HS-5 (cell line): ENCODE measurements around the gene IL17RB.
A peak's percentile ranks its signal among the peaks of the same experiment; 100 is the strongest.

Experiments
- DNase-seq: peaks from one replicate; pipeline ENCODE4 v3.0.0-alpha.2; 2012; ENCODE audit warnings: low read depth

The IL17RB gene

GRCh38 chr3:53863145-53863544, 16.8 kb downstream of the IL17RB start:
- DNase-seq: no peak

DNA sequence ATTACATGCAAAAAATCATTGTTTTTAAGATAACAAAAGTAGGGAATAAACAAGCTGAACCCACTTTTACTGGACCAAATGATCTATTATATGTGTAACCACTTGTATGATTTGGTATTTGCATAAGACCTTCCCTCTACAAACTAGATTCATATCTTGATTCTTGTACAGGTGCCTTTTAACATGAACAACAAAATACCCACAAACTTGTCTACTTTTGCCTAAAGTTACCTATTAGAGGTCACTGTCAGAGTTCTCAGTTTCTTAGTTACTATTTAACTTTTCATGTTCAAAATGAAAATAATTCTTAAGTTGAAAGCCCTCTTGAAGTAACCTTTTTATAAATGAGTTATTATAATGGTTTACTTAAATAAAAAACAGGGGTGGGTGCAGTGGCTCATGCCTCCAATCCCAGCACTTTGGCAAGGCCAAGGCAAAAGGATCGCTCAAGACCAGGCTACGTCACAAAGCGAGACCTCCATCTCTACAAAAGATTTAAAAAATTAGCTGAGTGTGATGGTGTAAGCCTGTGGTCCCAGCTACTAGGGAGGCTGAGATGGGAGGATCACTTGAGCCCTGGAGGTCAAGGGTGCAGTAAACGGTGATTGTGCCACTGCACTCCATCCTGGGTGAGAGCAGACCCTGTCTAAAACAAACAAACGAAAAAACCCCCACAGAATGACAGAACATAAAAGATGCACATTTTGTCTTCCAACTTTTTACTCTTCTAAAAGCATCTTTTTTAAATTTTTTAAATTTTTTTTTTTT, 19.5 kb downstream of the IL17RB start:
- DNase-seq: no peak

- DNase-seq: no peak
Observed at GRCh38 chr3:53880396-53881345, 34.3 kb downstream of the IL17RB start.

GRCh38 chr3:53881691-53882593, 35.6 kb downstream of the IL17RB start, which contains the start of gene ACTR8:
TSS of gene ACTR8 (minus strand) at chr3:53882152. CDS start at chr3:53882101, 51 bp downstream.
- no peak for DNase-seq

- DNase-seq: no peak
Observed at GRCh38 chr3:53883008-53883407, 36.6 kb downstream of the IL17RB start.

- DNase-seq: no peak
Observed at GRCh38 chr3:53884623-53885022, 38.3 kb downstream of the IL17RB start.

GRCh38 chr3:53885239-53885638, 38.9 kb downstream of the IL17RB start:
- DNase-seq: no peak

- no peak for DNase-seq
Observed at GRCh38 chr3:53887446-53887845, 41.1 kb downstream of the IL17RB start.

- no peak for DNase-seq
Observed at GRCh38 chr3:53888232-53888631, 41.9 kb downstream of the IL17RB start.

- no peak for DNase-seq
Observed at GRCh38 chr3:53890726-53891475, 44.5 kb downstream of the IL17RB start.

- peak; percentile 94 for DNase-seq
Observed at GRCh38 chr3:53891497-53892285, 45.3 kb downstream of the IL17RB start, which contains the start of gene SELENOK. TSS of gene SELENOK (minus strand) at chr3:53891859.

DNA sequence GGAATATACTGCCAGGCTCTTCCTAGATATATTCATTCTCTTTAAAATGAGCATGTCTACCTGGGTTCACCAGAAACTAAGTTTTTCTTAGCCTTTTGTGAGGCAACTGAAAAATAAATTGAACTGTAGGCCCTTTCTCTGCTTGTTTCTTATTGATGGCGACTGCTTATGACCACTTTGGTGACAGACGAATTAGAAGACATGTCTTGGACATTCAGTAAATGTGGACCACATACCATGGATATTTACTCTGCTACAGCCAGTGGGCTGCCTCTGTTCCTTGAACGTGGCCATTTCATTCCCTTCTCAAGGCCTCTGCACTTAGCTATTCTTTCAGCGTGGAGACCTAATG, 45.9 kb downstream of the IL17RB start:
- DNase-seq: no peak

- no peak for DNase-seq
Observed at GRCh38 chr3:53899750-53900149, 53.4 kb downstream of the IL17RB start.

DNA sequence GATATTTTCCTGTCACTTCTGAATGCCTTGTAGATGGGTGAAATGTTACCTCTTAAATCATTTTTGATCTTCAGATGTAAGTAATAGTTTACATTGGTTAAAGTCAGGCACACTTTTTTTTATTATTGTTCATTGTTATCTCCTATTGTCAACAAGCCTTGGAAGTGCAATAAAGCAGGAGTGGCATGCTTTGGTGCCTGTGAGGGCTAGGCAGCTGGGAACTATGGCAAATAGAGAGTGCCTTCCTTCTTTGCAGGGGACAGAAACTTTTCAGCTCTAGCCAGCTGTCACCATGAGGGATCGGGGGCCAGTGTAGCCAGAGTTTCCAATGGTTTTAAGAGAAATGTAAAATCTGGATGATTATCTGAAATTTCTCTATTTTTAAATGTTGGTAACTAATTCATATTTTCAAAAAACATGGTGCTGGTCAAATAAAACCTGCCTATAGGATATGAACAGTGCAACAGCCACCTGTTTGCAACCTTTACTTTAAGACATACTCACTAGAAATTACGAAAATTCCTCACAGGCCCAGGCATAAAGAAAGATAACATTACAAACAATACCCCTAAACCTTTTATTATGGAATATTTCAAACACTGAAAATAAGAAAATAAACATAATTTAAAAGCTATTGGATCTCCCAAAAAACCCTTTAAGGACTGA, 54.4 kb downstream of the IL17RB start:
- DNase-seq: no peak

DNA sequence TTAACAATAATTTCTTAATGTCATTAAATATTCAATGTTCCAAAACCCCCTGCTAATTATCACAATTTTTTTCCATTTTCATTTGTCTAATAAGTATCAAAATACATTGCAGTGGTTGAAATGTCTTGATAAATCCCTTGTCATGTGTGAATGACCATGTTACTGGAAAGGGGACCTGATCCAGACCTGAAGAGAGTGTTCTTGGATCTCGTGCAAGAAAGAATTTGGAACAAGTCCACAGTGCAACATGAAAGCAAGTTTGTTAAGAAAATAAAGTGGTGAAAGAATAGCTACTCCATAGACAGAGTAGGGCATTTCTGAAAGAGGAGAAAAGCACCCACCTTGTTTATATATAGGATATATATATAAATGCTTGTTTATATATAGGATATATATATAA, 55.7 kb downstream of the IL17RB start:
- DNase-seq: no peak

DNA sequence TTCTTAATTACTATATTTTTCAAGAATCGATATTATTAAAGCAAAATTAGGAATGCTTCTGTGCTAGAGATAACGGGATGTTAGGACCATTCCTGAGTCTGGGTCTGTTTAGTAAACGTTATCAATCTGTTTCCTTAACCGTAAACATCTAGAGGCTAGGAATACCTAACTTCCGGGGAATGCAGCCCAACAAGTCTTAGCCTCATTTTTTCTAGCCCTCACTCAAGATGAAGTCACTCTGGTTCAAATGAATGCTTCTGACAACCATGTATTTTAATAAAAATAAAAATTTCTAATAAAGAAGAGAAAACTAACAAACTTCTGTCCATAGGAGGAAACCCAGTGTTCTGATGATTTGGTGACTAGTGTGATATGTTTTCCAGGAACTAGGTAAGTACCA, 56.3 kb downstream of the IL17RB start:
- DNase-seq: no peak

DNA sequence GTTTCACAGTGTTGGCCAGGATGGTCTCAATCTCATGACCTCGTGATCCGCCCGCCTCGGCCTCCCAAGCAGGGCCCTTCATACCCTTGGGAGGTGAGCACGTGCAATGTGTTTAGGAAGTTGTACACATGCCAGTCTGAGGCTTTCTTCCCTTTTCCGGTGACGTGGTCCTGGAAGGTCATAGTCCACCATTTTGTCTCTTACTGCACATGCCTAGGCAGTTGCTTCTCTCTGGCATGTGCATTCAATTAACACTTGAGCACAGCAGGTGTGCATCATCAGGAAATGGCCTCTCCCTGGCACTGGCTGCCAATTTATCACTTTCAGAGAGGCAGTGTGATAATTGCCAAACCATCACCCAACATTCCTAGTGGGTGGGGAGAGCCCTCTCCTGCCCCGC, 67.0 kb downstream of the IL17RB start:
- DNase-seq: no peak
